GM19452 (cell line): Measurements from ENCODE around the gene IQCM.
"Not testable (repeated sequence)": the region's sequence is repeated elsewhere in the genome, so short reads cannot be mapped to it uniquely, and the experiment has no call there.

Experiments
- ATAC-seq: cut with Tn5 transposase; IDR thresholded peaks from one replicate; pipeline ENCODE4 v1.9.1; 2021; ENCODE audit not compliant: unreplicated experiment

The IQCM gene

DNA sequence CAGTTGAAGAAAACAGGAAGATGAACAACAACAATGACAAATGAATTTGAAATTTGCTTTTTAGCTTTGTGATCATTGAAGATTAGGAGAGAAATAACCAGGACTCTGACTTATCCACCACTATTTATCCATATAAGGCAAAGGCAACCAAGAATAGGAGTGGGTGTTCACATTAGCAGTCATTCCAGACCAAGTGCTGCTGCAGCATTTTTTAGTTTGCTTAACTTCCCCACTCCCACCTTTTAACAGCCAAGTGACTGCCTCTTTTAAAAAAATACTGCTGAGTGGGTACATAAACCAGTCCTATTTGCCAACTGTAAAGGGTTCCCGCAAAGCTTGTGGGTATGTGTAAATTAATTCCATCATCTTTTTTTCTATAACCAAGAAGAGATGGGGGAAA lies 230.9 kb downstream of the IQCM start:
- ATAC-seq: no peak

GRCh38 chr4:149574971-149575370 lies 240.7 kb downstream of the IQCM start:
- ATAC-seq: no peak

DNA sequence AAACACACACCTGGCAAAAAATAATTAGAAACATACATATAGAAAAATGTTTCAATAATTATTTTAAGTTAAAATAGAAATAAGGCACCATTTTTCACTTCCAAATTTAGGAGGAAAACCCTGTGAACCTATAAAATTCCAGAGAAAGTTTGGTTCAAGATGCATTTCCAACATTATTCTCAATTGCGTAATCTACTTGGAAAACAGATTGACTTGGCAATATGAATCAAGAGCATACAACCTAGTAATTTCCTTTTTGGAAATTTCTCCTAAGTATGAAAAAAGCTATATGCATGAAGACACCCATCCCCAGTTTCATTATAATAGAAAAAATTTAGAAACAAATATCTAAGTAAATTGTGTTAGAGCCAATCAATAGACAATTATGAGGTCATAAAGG lies 242.9 kb downstream of the IQCM start:
- no peak for ATAC-seq

DNA sequence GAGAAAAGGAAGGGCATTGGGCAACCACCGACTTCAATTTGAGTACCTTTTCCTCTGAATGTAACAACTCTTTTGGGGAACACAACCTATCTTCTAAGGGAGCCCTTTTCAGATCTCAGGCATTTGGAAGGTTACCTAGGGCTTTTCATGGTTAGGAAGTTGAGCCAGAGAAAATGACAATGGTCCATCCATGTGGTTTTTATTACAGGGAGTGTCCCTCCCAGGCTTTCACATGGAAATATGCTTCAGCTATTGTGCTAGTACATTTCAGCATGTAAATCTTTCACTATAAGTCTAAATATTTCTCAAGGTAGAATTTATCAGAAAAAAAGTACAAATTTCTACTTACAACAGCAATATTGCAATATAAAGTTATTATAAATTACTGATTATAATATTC lies 259.8 kb downstream of the IQCM start:
- ATAC-seq: no peak

DNA sequence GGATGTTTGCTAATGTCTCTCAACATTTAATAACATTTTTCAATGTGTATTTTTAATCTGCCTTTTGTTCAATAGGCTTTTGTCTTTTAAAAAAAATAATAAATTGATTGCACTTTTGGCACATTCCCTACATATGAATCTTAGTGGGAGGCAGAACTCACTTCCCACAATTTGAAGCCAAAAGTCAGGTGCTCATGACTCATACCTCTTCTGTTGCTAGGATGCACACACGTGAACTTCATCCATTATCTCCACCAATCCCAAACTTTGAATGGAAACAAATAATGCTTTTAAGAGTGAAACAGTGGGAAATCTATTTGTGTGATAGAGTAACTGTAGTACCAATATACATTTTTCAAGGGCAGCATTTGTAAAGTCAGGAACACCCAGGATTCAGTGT lies 260.5 kb downstream of the IQCM start:
- ATAC-seq: no peak

- ATAC-seq: no peak
Measured at GRCh38 chr4:149553959-149554520, 261.6 kb downstream of the IQCM start.

DNA sequence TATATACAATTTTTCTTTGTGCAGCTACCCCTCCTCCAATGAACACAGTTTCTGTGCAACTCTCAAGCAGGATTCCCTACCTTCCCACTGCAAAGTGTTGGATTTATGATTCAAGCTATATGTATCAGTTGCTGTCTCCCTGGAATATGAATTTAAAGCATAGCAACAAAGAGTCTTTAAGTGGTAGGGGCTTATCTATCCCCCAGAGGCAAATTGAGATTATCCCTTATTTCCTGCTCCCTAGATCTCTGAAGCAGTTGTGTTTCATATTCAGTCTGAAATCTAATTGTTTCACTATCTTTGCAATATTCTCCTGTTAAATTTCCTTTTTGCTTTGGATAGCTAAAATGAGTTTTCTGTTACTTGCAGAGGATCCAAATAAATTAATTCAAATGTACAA lies 263.0 kb downstream of the IQCM start:
- ATAC-seq: no peak

- ATAC-seq: no peak
Measured at GRCh38 chr4:149549911-149550310, 265.7 kb downstream of the IQCM start.

GRCh38 chr4:149534779-149535178 lies 280.9 kb downstream of the IQCM start:
- no peak for ATAC-seq

DNA sequence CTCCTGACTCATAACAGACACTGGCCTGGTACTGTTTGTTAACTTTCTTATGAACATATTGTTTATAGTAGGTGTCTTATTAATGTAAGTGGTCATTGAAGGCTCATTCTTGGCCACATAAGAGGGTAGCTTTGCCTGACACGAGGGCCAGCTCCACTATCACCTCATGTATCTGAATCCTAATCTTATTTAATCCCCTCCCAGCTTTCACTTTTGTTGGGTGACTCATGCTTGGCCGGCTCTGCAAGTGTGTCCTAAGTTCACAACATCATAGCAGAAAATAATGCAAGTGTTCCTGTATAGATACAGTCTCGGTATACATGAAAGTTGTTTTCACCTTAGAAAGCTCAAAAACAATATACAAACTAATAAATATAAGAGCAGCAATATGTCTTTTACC lies 283.8 kb downstream of the IQCM start:
- no peak for ATAC-seq

- ATAC-seq: no peak
Measured at GRCh38 chr4:149523039-149523438, 292.6 kb downstream of the IQCM start.

DNA sequence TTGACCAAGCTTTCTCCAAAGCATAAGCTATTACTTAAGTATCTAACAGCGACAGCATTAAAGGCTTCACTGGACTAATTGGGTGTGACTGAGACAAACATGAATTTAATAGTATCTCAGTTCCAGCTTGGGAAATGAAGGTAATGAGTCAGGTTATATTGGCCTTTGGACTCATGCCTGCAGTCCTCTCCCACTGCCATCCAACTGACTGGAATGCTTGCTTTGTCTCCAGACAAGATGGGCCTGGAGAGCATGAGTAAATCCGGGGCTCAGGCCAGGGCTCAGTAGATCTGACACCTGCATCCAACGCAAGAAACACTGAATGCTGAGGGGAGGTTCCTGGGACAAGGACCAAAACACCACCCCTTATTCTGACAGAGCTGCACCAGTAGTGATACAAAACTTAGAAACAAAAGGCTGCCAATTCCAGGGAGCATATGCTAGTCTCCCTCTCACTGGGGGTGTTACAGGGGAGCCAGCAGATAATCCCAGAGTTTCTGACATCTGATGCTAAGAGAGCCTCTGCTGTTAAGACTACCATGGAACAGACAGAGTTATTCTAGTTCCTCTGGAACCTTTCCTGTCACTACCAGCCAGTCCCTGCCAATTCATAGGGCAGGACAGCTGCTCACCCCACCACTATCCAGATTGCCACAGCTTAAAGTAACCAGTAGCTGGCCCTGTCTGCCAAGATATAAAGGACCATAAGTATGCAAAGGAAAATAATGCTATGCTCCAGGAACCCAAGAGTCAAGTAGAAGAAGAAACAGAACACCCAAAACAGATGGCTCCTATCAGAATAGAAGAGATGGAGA lies 293.8 kb downstream of the IQCM start:
- ATAC-seq: no peak

- ATAC-seq: no peak
Measured at GRCh38 chr4:149518471-149518870, 297.2 kb downstream of the IQCM start.

DNA sequence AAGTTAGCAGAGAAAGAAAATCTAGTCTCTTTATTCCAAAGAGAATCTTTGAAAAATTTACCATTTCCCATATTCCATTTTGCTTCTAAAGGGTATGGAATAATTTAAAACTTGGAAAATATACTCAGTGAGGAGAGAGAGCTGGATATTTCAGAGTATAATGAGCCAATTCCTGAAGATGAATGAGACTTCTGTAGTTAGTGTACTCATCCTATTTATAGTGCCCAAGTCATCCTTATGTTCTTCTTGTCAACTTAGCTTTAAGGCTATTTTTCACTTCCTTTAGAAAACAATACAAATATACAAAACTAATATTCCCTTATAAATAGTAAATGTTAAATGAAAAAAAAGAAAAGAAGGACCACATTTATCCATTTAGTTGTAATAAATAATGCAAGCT lies 302.6 kb downstream of the IQCM start:
- no peak for ATAC-seq

GRCh38 chr4:149512501-149512900 lies 303.1 kb downstream of the IQCM start:
- ATAC-seq: no peak

DNA sequence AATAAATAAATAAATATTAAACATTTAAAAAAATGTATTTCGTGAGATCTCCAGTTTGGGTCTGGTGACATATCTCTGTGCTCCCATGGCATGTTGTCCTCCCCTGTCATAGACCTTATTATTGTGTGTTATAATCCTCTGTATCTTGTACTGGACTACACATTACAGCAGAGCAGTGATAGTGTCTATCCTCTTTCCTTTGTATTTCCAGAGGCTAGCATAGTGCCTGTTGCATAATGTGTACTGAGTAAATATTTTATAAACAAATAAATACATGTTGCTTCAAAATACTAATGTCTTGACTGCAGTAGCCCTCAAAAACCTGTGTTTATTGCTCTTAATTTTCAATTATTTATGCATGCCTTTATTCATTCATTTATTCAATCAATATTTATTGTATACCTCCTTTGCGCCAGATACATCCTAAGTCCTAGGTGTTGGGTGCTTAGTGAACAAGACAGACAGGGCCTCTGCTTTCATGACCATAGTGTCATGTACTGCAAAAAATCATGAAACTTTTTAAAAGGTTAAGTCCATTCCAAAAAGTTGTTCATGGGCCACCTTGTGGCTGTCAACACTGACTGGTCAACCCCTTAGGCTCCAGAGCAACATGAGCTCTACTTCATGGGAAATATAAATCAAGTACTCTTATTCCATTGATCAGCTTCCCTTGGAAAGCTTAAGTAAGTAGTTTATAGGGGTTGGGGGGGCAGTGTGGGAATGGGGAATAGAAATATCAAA lies 303.9 kb downstream of the IQCM start:
- no peak for ATAC-seq

GRCh38 chr4:149507309-149507708 lies 308.3 kb downstream of the IQCM start:
- ATAC-seq: not testable (repeated sequence)

GRCh38 chr4:149500806-149501205 lies 314.8 kb downstream of the IQCM start:
- ATAC-seq: no peak

DNA sequence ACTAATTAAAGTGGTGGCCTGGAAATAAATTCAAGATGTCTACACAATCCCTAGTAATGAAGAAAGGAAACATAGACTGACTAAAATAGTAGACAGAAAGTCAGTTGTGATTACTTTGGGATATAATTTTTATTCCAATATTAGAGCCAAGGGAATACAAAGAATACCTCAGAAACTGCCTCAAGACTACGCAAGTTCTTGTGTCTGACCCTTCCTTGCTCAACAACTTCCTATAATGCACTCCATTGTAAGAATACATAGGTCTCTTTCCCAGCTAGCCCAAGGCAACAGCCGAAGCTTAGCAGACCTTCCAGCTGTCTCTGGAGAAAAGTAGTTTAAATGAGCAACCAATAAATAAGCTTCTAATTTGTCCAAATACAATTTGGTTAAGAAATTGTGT lies 315.9 kb downstream of the IQCM start:
- ATAC-seq: no peak

GRCh38 chr4:149498246-149498645 lies 317.4 kb downstream of the IQCM start:
- no peak for ATAC-seq

GRCh38 chr4:149493492-149493891 lies 322.2 kb downstream of the IQCM start:
- no peak for ATAC-seq

DNA sequence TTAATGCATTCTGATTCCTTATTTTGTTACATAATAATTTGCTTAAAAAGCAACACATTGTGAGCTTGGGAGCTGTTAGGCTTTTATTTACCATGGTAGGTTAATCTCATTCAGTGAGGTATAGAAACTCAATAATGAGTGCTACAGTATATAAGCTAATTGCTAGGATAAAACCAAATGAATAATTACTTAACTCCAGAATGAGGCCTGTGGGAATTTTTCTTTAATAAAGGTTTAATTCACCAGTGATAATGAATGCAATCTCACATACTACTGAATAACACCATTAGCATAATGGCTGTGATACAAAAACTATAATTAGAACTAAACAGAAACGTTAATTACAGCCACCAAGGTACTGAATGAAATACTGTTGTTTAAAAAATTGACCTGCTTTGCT lies 326.3 kb downstream of the IQCM start:
- no peak for ATAC-seq
